Lung (tissue), 12 donors: Measurements from ENCODE around the gene MYO18B. TPM values are rescaled to one million over a fixed set of nuclear protein-coding genes. Genes with fewer than 3 reads are reported as not detected.

Source experiments
- ATAC-seq: fragments of 200-7000 bp; cut with Tn5 transposase; one replicate; pipeline ENCODE4 v1.9.1; 2020; ENCODE audit warnings: moderate number of reproducible peaks; ENCODE audit not compliant: insufficient read depth, low FRiP score
- DNase-seq, 3 donors: peaks; one replicate each; pipeline ENCODE4 v3.0.0-alpha.2; 2013 to 2017
- H3K27ac ChIP-seq, 2 donors: one replicate each; pipeline ENCODE4 v1.5.1; 2013; ENCODE audit warnings: mild to moderate bottlenecking in 2 of 2, moderate library complexity in 2 of 2, control low read depth in 1 of 2, inconsistent platforms in 1 of 2, low read depth in 1 of 2, low read length in 1 of 2
- H3K27me3 ChIP-seq, 3 donors: one replicate each; pipeline ENCODE4 v1.5.1; 2013; ENCODE audit warnings: low read length in 2 of 3; ENCODE audit not compliant: control insufficient read depth in 3 of 3, insufficient read depth in 3 of 3
- H3K36me3 ChIP-seq, 4 donors: one replicate each; pipeline ENCODE4 v1.5.1; 2013; ENCODE audit warnings: low read length in 4 of 4, mild to moderate bottlenecking in 1 of 4, moderate library complexity in 1 of 4; ENCODE audit not compliant: control insufficient read depth in 4 of 4, insufficient read depth in 4 of 4
- H3K4me1 ChIP-seq, 5 donors: one replicate each; pipeline ENCODE4 v1.5.1; 2013; ENCODE audit warnings: low read length in 5 of 5, mild to moderate bottlenecking in 2 of 5, moderate library complexity in 1 of 5; ENCODE audit not compliant: control insufficient read depth in 5 of 5, insufficient read depth in 5 of 5
- H3K4me3 ChIP-seq: one replicate; pipeline ENCODE4 v1.5.1; 2013; ENCODE audit warnings: mild to moderate bottlenecking, control low read depth, moderate library complexity
- H3K9ac ChIP-seq, 2 donors: one replicate each; pipeline ENCODE4 v1.5.1; 2013; ENCODE audit warnings: low read length in 2 of 2, control low read depth in 1 of 2; ENCODE audit not compliant: insufficient read depth in 1 of 2
- H3K9me3 ChIP-seq, 4 donors: one replicate each; pipeline ENCODE4 v1.5.1; 2013; ENCODE audit warnings: low read length in 3 of 4, mild to moderate bottlenecking in 1 of 4, moderate library complexity in 1 of 4; ENCODE audit not compliant: control insufficient read depth in 4 of 4, insufficient read depth in 3 of 4
- WGBS, 2 donors: extraction: QIAGEN DNeasy Blood & Tissue Kit; methylation state at CpG; one replicate each; pipeline ENCODE4 v1.1.7; 2013; 5-methylcytosine and 5-hydroxymethylcytosine counted together
- polyA plus RNA-seq, 2 donors: library from polyadenylated mRNA; stranded (reverse); fragments of 200-250 nt; gene quantifications; one replicate each; pipeline ENCODE4 v1.2.1, GENCODE V29; 2013
- total RNA-seq, 2 donors: library from RNA; depleted of rRNA in 1 of 2; stranded (reverse); fragments of >200 nt in 1 of 2; gene quantifications; one replicate each; pipeline ENCODE4 v1.2.1, GENCODE V29; 2014 to 2021
- TF ChIP-seq, protein P1 (sequence below): IDR thresholded peaks from 2 replicates; pipeline ENCODE4 v1.5.1; 2012; ENCODE audit warnings: mild to moderate bottlenecking; ENCODE audit errors: control extremely low read depth, extremely low read depth
- donor health status: control.
- donor health status: control.
- donor health status: Bipolar disorder and iron deficiency.
- donor health status: healthy.
- donor health status: DM: yes; HTN: yes; CAD: no.

MYO18B gene
- total and polyA plus RNA-seq, 4 donors, result 0.02 to 0.71 (median 0.07) TPM

DNA sequence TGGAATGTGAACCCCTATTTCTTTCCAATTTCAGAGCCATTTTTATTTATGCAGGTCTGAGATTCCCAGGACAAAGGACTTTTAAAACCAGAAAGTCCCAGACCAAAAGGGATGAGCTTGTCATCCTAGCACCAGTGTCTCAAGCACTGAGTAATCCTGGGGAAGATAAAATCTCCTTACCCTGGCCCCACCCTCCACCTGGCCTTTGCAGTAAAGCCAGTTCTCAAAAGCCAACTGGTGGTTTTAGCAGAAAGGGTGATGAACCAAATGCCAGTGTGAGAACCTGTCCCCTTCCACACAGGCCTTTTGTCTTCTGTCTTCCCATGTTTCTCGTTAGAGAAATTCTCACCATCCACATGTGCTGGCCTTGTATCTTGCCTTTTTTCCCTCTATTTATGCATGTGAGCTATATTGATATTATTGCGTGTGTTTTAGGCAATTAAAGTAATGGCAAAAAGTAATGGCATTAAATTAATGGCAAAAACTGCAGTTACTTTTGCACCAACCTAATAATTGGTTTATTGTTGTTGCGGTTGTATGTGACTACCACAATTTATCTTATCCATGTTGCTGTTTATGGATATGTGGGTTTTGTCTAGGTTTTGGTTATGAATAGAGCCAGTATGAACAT, 191.3 kb downstream of the MYO18B start:
- DNase-seq, result no peak
- no peak overlapping the region for H3K4me3 ChIP-seq
- peaks cover 0 to 6% (median 0%) of the 10 kb centered on the region in 4 donors for H3K9me3 ChIP-seq
- no peaks in the 10 kb centered on the region for H3K4me1 ChIP-seq
- 76 to 80% methylated on average over 3 of the region's 3 CpGs for WGBS, 2 donors
- H3K36me3 ChIP-seq, result peaks cover 0 to 3% (median 0%) of the 10 kb centered on the region in 4 donors
- no peak overlapping the region for H3K9ac ChIP-seq
- H3K27ac ChIP-seq, result no peak overlapping the region
- TF ChIP-seq, protein P1, sequence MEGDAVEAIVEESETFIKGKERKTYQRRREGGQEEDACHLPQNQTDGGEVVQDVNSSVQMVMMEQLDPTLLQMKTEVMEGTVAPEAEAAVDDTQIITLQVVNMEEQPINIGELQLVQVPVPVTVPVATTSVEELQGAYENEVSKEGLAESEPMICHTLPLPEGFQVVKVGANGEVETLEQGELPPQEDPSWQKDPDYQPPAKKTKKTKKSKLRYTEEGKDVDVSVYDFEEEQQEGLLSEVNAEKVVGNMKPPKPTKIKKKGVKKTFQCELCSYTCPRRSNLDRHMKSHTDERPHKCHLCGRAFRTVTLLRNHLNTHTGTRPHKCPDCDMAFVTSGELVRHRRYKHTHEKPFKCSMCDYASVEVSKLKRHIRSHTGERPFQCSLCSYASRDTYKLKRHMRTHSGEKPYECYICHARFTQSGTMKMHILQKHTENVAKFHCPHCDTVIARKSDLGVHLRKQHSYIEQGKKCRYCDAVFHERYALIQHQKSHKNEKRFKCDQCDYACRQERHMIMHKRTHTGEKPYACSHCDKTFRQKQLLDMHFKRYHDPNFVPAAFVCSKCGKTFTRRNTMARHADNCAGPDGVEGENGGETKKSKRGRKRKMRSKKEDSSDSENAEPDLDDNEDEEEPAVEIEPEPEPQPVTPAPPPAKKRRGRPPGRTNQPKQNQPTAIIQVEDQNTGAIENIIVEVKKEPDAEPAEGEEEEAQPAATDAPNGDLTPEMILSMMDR, result no peak
- no peak for ATAC-seq
- peaks cover 0 to 10% (median 3%) of the 10 kb centered on the region in 3 donors for H3K27me3 ChIP-seq

DNA sequence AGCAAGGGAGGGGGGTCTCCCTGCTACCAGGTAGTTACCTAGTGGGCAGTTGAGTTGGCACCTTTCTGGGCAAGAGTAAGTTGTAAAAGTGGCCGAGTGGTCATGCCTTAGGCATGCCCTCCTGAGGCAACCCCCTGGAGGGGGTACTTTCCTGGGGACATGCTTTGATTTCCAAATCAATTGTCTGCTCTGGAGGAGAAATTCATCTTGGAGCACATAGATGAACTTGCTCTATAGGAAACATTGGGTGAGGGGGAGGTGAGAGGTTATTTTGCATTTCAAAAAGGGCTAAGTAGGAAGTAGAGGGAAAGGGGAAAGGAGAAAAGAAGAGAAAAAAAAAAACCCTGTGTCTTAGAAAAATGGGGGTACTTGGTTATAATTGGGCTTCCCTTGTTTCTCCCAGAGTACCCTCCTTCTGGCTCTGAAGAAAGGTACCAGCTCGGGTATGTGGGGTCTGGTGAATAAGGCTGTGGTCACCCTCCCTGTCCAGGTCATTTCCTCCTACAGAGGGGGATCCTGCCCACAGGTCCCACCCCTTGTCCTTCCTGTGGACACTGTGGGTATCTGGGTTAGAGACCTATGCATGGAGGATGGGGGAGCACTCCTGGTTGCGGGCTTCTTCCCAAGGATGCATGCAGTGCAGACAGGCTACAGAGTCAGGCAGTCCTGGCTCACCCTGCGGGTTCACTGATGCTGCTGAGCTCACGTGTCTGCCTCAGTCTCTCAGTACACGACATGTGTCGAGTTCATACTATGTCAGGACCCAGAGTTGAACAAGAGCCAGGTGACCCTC, 193.5 kb downstream of the MYO18B start:
- TF ChIP-seq, protein P1, result no peak
- Histone ChIP-seq H3K9ac (no peak overlapping the region), H3K36me3 (no peaks in the 10 kb centered on the region), H3K4me1 (no peaks in the 10 kb centered on the region), H3K4me3 (no peak overlapping the region), H3K27me3 (peaks cover 0 to 8% (median 3%) of the 10 kb centered on the region in 3 donors), H3K27ac (no peak overlapping the region), H3K9me3 (peaks cover 0 to 8% (median 0%) of the 10 kb centered on the region in 4 donors)
- WGBS, 2 donors, result 36 to 47% methylated on average over 7 of the region's 7 CpGs
- ATAC-seq, result no peak
- DNase-seq, result no peak

DNA sequence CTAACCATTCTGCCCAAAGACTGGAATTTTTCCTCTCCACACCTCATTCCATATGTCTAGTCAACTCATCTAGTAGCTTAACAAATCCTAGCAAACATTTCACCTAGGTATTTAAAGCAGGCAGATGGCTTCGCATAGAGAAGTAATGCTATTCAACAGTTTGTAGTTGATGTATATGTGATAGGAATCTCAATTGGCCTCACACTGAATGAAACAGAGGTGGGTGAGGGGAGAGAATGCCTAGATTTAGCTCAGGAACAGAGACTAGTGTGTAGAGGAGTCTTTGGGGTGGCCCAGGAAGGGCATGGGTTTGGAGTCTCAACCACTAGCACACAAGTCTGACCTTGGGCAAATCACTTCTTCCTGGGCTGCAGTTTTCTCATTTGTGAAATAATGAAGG, 196.2 kb downstream of the MYO18B start:
- ATAC-seq, result no peak
- TF ChIP-seq, protein P1, result no peak
- Histone ChIP-seq H3K9me3 (peaks cover 0 to 8% (median 0%) of the 10 kb centered on the region in 4 donors), H3K36me3 (no peaks in the 10 kb centered on the region), H3K4me1 (peaks cover 0 to 3% (median 0%) of the 10 kb centered on the region in 5 donors), H3K4me3 (no peak overlapping the region), H3K27ac (no peak overlapping the region), H3K27me3 (peaks cover 0 to 8% (median 3%) of the 10 kb centered on the region in 3 donors), H3K9ac (no peak overlapping the region)
- 19 to 86% methylated on average over 1 of the region's 1 CpG for WGBS, 2 donors
- no peak for DNase-seq
